IPS-11a (cell line): ENCODE data around the gene CCHCR1.
"Not testable (repeated sequence)": the region's sequence is repeated elsewhere in the genome, so short reads cannot be mapped to it uniquely, and the experiment has no call there.

Source experiments
- H3K4me3 ChIP-seq: one replicate; pipeline ENCODE4 v1.5.1; 2013; ENCODE audit warnings: low read depth, low read length, control low read depth

Gene CCHCR1

GRCh38 chr6:31157513-31158139, at the start of gene CCHCR1:
TSS of gene CCHCR1 (minus strand) at chr6:31157802. CDS start at chr6:31157600, 202 bp downstream.
- H3K4me3 ChIP-seq = peak within 1 kb of the TSS; percentile 66

DNA sequence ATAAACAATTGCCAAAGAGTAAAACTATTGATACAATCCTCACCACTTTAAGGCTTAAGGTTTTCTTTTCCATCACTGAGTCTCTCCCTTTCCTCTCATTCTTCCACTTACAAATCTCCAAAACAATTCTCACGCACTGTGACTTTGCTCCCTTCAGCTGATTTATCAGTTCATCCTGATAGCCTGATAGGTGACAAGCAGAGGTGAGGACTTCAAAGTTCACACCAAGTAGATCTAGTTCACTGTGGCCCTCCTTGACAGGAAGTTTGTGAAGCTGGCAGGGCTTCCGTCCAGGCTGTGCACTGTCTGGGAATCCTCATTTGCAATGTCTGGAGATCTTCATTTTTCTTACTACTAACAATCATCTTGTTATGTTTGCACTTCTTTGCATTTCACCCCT, 48.0 kb upstream of the CCHCR1 start:
- no peak overlapping the region for H3K4me3 ChIP-seq

DNA sequence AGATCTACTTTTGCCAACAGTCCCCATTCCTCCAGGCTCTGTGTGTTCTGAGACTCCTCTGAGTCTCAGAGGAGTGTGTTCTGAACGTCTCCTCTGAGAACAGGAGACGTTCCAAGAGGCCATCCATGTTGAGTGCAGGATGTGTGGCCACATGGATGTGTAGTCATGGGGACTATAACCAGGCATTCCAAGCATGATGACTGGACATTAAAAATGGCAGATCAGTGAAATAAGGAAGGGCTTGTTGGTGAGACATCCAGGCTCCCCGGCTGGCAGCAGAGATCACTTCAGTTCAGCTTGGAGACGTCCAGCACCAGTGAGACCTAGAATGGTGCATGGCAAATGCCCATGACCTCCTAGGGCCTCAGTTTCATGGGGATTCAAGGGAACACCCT, 47.1 kb upstream of the CCHCR1 start:
- H3K4me3 ChIP-seq = no peak overlapping the region

DNA sequence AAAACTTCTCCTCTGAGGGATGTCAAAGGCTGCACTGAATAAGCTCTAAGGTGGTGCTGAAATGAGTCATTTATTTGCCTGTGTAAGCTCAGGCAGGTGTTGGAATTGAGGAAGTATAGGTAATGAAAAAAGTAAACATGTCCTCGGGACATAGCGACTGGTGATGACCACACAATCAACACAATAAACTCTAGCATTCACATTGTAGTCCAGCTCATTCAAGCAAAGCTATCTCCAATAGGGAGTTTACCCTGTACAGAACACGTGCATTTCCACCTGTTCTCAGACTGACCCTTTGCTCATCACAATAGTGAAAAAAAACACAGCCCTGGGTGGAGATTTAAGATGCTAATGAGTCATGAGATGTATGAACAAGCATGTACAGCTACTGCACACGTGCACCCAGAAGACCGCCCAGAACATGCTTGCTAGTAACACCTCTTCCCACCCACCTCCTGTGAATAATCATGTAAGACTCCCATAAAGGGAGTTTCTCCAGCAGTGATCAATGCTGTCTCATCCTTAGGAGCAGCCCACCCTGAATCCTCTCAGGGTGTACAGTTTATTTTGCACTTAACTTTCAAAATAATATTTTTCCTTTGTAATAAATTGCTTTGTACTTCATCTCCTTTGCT, 45.9 kb upstream of the CCHCR1 start:
- H3K4me3 ChIP-seq = no peak overlapping the region

- no peak overlapping the region for H3K4me3 ChIP-seq
Observed at GRCh38 chr6:31202259-31203166, 44.9 kb upstream of the CCHCR1 start.

DNA sequence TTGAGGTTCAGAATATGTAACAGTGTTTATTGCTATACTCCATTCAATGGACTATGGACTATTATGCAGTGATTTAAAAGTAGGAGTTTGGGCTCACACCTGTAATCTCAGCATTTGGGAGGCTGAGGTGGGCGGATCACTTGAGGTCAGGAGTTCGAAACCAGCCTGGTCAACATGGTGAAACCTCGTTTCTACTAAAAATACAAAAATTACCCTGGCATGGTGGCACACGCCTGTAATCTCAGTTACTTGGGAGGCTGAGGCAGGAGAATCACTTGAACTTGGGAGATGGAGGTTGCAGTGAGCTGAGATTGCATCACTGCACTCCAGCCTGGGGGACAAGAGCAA, 41.5 kb upstream of the CCHCR1 start:
- H3K4me3 ChIP-seq = not testable (repeated sequence)

DNA sequence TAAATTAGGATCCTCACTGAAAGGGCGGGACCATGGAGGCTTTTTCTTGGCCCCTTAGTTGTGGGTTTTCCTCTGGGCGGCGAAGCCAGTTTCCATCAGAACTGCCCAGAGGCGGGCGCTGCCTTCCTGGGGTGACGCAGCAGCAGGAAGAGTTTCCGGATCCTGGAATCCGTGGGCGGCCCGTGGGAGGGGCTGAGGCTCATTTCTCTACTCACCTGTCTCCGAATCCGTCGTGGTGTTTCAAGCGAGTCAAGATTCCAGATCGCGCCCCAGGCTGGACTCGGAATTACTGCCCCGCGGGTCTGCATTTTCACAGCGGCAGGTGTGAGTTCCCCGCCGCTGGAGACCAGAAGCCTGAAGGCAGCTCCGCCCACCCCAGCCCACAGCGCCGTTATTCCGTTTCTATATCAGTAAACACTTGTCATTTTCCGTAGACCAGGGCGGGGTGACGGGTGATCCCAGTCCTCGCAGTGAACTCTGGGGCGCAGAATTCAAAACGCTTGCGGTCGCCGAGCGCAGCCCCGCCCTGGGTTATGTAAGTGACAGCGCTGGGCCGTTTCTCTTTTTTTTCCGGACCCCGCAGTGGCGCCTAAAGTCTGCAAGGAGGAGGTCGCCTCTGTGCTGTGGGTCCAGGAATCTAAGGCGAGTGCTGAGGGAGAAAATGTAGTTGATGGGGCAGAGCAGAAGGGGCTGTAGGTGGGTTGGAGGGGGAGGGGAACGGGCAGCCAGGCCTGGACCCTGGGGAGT, 40.1 kb upstream of the CCHCR1 start:
- H3K4me3 ChIP-seq = peak overlapping the region; percentile 66

DNA sequence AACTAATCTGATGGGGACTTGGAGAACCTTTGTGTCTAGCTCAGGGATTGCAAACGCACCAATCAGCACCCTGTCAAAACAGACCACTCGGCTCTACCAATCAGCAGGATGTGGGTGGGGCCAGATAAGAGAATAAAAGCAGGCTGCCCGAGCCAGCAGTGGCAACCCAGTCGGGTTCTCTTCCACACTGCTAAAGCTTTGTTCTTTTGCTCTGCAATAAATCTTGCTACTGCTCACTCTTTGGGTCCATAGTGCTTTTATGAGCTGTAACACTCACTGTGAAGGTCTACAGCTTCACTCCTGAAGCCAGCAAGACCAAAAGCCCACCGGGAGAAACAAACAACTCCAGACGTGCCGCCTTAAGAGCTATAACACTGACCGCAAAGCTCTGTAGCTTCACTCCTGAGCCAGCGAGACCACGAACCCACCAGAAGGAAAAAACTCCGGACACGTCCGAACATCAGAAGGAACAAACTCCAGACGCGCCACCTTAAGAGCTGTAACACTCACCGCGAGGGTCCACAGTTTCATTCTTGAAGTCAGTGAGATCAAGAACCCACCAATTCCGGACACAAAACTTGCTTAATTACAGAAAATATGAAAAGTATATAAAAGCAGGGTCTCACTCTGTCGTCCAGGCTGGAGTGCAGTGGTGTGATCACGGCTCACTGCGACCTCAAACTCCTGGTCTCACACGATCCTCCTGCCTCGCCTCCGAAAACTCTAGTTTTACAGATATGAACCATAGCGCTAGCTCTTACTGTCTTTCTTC, 38.8 kb upstream of the CCHCR1 start:
- H3K4me3 ChIP-seq = not testable (repeated sequence)

DNA sequence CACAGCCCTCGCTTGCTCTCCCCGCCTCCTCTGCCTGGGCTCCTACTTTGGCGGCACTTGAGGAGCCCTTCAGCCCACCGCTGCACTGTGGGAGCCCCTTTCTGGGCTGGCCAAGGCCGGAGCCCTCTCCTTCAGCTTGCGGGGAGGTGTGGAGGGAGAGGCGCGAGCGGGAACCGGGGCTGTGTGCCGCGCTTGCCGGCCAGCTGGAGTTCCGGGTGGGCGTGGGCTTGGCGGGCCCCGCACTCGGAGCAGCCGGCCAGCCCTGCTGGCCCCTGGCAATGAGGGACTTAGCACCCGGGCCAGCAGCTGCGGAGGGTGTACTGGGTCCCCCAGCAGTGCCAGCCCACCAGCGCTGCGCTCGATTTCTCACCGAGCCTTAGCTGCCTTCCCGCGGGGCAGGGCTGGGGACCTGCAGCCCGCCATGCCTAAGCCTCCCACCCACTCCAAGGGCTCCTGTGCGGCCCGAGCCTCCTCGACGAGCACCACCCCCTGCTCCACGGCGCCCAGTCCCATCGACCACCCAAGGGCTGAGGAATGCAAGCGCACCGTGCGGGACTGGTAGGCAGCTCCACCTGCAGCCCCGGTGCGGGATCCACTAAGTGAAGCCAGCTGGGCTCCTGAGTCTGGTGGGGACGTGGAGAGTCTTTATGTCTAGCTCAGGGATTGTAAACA, 37.8 kb upstream of the CCHCR1 start:
- H3K4me3 ChIP-seq = not testable (repeated sequence)

- no peak overlapping the region for H3K4me3 ChIP-seq
Observed at GRCh38 chr6:31194061-31194834, 36.6 kb upstream of the CCHCR1 start.

DNA sequence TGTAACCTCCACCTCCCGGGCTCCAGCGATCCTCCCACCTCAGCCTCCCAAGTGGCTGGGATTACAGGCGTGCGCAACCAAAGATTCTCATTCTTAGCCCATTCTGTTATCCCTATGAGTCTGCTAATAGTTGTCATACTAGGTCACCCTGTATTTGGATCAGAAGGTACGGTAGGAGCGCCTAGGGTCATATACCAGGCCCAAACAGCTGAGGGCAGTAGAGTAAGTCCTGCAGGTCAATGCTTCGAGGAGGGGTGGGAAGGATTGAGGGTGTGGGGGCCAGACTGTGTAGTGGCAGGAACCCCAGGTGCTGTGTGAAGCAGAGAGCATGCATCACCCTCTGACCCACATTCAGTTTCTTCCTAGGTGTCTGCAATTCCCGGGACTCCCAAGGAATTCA, 35.6 kb upstream of the CCHCR1 start:
- no peak overlapping the region for H3K4me3 ChIP-seq

DNA sequence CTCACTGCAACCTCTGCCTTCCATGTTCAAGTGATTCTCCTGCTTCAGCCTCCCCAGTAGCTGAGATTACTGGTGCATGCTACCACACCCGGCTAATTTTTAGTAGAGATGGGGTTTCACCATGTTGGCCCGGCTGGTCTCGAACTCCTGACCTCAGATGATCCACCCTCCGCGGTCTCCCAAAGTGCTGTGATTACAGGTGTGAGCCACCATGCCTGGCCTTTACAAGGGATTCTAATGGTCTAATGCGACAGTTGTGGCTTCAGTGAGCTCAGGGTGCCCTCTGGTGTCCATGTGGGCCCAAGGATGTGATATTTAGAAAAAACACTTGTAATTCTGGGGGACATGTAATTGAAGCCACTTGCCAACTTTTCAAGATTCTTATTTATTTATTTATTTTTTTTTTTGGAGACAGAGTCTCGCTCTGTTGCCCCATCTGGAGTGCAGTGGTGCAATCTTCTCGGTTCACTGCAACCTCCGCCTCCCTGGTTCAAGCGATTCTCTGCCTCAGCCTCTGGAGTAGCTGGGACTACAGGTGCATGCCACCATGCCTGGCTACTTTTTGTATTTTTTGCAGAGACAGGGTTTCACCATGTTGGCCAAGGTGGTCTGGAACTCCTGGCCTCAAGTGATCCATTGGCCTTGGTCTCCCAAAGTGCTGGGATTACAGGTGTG, 35.0 kb upstream of the CCHCR1 start:
- not testable (repeated sequence) for H3K4me3 ChIP-seq

DNA sequence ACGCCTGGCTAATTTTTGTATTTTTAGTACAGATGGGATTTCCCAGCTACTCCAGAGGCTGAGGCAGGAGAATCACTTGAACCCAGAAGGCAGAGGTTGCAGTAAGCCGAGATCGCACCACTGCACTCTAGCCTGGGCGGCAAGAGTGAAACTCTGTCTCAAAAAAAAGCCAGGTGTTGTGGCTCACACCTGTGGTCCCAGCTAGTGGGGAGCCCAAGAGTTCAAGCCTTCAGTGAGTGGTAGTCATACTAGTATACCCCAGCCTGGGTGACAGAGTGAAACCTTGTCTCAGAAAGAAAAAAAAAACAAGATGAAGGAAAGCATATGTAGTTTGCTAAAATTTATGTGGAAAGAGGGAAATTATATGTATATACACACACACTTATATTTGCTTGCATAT, 32.9 kb upstream of the CCHCR1 start:
- no peak overlapping the region for H3K4me3 ChIP-seq

GRCh38 chr6:31189223-31189622, 31.6 kb upstream of the CCHCR1 start:
- H3K4me3 ChIP-seq = not testable (repeated sequence)

DNA sequence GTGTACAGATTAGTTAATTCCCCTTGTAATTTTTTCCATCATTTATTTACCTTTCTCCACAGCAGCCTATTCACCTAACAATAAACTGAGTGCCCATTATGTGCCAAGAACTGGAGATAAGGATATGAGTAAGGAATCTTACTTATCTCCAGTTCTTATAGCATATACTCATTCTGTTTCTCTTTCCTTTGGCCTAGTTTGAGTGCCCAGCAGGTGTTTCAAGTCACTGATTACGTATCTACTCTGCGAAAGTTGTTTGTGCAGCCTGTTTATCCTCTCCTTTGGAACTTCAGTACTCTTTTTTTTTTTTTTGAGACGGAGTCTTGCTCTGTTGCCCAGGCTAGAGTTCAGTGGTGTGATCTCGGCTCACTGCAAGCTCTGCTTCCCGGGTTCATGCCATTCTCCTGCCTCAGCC, 30.2 kb upstream of the CCHCR1 start:
- H3K4me3 ChIP-seq = no peak overlapping the region

DNA sequence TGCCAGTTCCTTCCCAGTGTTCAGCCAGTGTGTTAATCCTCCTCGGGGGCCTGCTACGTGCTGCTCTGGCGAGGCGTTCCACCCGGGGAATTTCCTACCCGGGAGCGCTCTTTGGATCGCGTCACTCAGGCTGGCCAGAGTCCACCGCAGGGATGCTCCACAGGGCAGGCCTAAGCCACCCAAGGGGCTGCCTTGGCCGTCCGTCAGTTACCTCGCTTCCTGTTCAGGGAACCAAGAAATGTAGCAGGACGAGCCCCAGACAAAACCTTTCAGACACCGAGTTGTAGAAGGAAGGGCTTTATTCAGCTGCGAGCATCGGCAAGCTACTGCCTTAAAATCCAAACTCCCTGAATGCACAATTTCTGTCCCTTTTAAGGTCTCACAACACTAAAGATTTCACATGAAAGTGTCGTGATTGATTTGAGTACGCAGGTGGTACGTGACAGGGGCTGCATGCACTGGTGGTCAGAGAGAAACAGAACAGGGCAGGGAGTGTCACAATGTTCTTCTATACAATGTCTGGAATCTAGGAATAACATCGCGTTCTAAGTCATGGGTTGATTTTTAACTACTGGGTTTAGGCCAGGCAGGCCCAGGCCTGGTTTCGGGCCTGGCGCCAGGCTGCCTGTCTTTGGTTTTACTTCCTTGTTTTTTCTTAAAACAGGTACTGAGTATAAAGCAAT, 28.6 kb upstream of the CCHCR1 start:
- no peak overlapping the region for H3K4me3 ChIP-seq

GRCh38 chr6:31185695-31186051, 28.1 kb upstream of the CCHCR1 start:
- H3K4me3 ChIP-seq = not testable (repeated sequence)

DNA sequence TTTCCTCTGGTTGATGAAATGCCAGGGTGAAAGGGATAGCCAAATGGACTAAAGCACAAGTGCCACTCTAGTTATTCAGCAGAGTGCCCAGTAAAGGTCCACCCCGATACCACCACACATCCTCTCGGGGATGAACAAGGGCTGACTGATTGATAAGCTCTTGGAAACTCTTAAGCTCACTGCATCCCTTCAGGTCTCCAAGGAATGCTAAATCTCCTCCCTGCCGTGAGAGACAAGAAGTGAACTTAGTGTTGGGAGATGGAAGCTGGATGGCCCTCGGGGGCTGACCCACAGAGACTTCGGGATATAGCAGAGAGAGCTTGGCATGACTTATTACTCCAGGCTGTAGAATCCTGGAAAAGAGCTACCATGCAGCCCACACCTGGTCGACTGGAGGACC, 26.3 kb upstream of the CCHCR1 start:
- not testable (repeated sequence) for H3K4me3 ChIP-seq
